GM23338 (cell line): ENCODE measurements around the gene TNS4. TPM values are rescaled to one million over a fixed set of nuclear protein-coding genes. Genes with fewer than 3 reads are reported as not detected.

Experiments
- ATAC-seq: fragments of 200-7000 bp; cut with Tn5 transposase; 3 replicates; pipeline ENCODE4 v1.9.1; 2020
- DNase-seq: peaks from one replicate; pipeline ENCODE4 v3.0.0-alpha.2; 2015; ENCODE audit warnings: low spot score
- H2AFZ ChIP-seq: fragments of 200-600 bp; sonication (generic); 2 replicates; pipeline ENCODE4 v1.8.0; 2016; ENCODE audit warnings: antibody characterized with exemption, mild to moderate bottlenecking, moderate library complexity
- H3F3A ChIP-seq: fragments of 200-600 bp; sonication (generic); replicated peaks from 2 replicates; pipeline ENCODE4 v1.8.0; 2017; ENCODE audit warnings: antibody characterized with exemption, mixed run types, low read depth
- H3K27ac ChIP-seq: fragments of 200-600 bp; sonication (generic); 2 replicates; pipeline ENCODE4 v1.6.1; 2016; ENCODE audit warnings: low read depth
- H3K27me3 ChIP-seq: fragments of 200-600 bp; sonication (generic); 2 replicates; pipeline ENCODE4 v1.8.0; 2016; ENCODE audit warnings: mild to moderate bottlenecking, mixed run types, moderate library complexity; ENCODE audit not compliant: insufficient read depth
- H3K36me3 ChIP-seq: fragments of 200-600 bp; sonication (generic); 2 replicates; pipeline ENCODE4 v1.8.0; 2016; ENCODE audit warnings: mild to moderate bottlenecking; ENCODE audit not compliant: insufficient read depth
- H3K4me1 ChIP-seq: fragments of 200-600 bp; sonication (generic); 2 replicates; pipeline ENCODE4 v1.8.0; 2016; ENCODE audit warnings: mild to moderate bottlenecking, moderate library complexity; ENCODE audit not compliant: insufficient read depth
- H3K4me2 ChIP-seq: fragments of 200-600 bp; sonication (generic); 2 replicates; pipeline ENCODE4 v1.7.1; 2017; ENCODE audit warnings: mixed run types
- H3K4me3 ChIP-seq: fragments of 200-600 bp; sonication (generic); 2 replicates; pipeline ENCODE4 v1.6.1; 2016; ENCODE audit warnings: mixed run types
- H3K79me2 ChIP-seq: fragments of 200-600 bp; sonication (generic); replicated peaks from 2 replicates; pipeline ENCODE4 v1.8.0; 2017; ENCODE audit warnings: mild to moderate bottlenecking; ENCODE audit not compliant: insufficient read depth
- H3K9me2 ChIP-seq: fragments of 200-600 bp; sonication (generic); 2 replicates; pipeline ENCODE4 v1.8.0; 2017; ENCODE audit not compliant: insufficient read depth
- H4K20me1 ChIP-seq: fragments of 200-600 bp; sonication (generic); replicated peaks from 2 replicates; pipeline ENCODE4 v1.8.0; 2017; ENCODE audit warnings: mild to moderate bottlenecking; ENCODE audit not compliant: insufficient read depth
- H3K27ac Mint-ChIP-seq: 2 replicates; pipeline ENCODE4 v1.8.0; 2020; ENCODE audit warnings: inconsistent platforms, mild to moderate bottlenecking, moderate library complexity, mixed read lengths
- H3K27me3 Mint-ChIP-seq: 3 replicates; pipeline ENCODE4 v1.8.0; 2022; ENCODE audit warnings: low read depth, mild to moderate bottlenecking, moderate library complexity, mixed read lengths, inconsistent platforms; ENCODE audit not compliant: insufficient read depth, poor library complexity
- H3K36me3 Mint-ChIP-seq: 3 replicates; pipeline ENCODE4 v1.8.0; 2021; ENCODE audit warnings: low read depth, mild to moderate bottlenecking, inconsistent platforms, moderate library complexity, mixed read lengths
- H3K4me1 Mint-ChIP-seq: 3 replicates; pipeline ENCODE4 v1.8.0; 2020; ENCODE audit warnings: mild to moderate bottlenecking, inconsistent platforms, mixed read lengths
- H3K4me3 Mint-ChIP-seq: 3 replicates; pipeline ENCODE4 v1.8.0; 2021; ENCODE audit warnings: moderate library complexity, mild to moderate bottlenecking, inconsistent platforms, mixed read lengths
- H3K9me3 Mint-ChIP-seq: 3 replicates; pipeline ENCODE4 v1.8.0; 2020; ENCODE audit warnings: moderate library complexity, mild to moderate bottlenecking, inconsistent platforms, mixed read lengths
- CREB1 ChIP-seq: fragments of 250-450 bp; sonication (Bioruptor Pico); IDR thresholded peaks from 2 replicates; pipeline ENCODE4 v1.5.0; 2020; ENCODE audit warnings: low read depth, mild to moderate bottlenecking, moderate library complexity
- EZH2phosphoT487 ChIP-seq: fragments of 200-600 bp; sonication (generic); IDR thresholded peaks from one replicate; pipeline ENCODE4 v1.8.1; 2018; ENCODE audit warnings: antibody characterized with exemption; ENCODE audit not compliant: unreplicated experiment
- JUNB ChIP-seq: IDR thresholded peaks from one replicate; pipeline ENCODE4 v1.6.1; 2016; ENCODE audit warnings: antibody characterized with exemption; ENCODE audit not compliant: unreplicated experiment
- NANOG ChIP-seq: IDR thresholded peaks from 2 replicates; pipeline ENCODE4 v1.6.1; 2016; ENCODE audit warnings: antibody characterized with exemption, borderline replicate concordance
- ZNF331 ChIP-seq: fragments of 250-450 bp; sonication (Bioruptor Pico); IDR thresholded peaks from 2 replicates; pipeline ENCODE4 v1.5.0; 2020; ENCODE audit warnings: low read depth, mild to moderate bottlenecking, moderate library complexity
- polyA plus RNA-seq: library from polyadenylated mRNA; unstranded; fragments of >200 nt; fragmentation: Nextera tagmentation; extraction: Ambion mirVana; gene quantifications from 2 replicates; pipeline ENCODE4 v1.2.1, GENCODE V29; 2016
- total RNA-seq: library from RNA; depleted of rRNA; stranded (reverse); fragments of >200 nt; shearing (Covaris generic); gene quantifications from 2 replicates; pipeline ENCODE4 v1.2.3, GENCODE V29; 2014
- TF ChIP-seq, protein P1 (sequence below): IDR thresholded peaks from 2 replicates; pipeline ENCODE4 v1.6.1; 2016; ENCODE audit warnings: antibody characterized with exemption
- TF ChIP-seq, protein P2 (sequence below), 2 experiments: fragments of 200-600 bp in 1 of 2; sonication (generic) in 1 of 2; conservative IDR thresholded peaks; 2 replicates each; pipeline versions ENCODE4 v1.5.1 to v1.6.1; 2016 to 2017; ENCODE audit warnings: antibody characterized with exemption in 2 of 2, low read depth in 2 of 2, mild to moderate bottlenecking in 2 of 2, moderate library complexity in 1 of 2
- TF ChIP-seq, protein P3 (sequence below): IDR thresholded peaks from one replicate; pipeline ENCODE4 v1.6.1; 2018; ENCODE audit warnings: antibody characterized with exemption; ENCODE audit not compliant: unreplicated experiment

The TNS4 gene
- total and polyA plus RNA-seq, 2 experiments from 2014 or later = 0.31 to 4.9 TPM

DNA sequence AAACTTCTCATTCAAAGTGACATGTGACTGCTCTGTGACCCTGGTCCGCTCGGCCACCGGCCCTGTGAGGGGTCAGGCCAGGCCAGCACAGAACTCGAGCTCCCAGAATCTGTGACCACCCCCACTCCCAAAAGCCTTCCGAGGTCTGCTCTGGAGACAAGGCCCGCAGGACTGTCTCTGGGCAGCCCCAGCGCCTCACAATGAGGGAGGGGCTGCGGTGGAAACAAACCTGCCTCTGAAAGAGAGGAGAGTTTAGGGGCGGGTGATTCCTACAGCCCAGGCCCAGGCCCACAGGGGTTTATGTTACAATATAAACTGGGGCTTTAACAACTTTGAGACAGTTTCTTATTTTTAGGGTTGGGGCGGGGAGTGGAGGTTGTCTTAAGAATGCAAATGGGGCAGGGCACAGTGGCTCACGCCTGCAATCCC, 38.3 kb downstream of the TNS4 start (continued):
- no peak for TF ChIP-seq EZH2phosphoT487
- TF ChIP-seq NANOG = no peak
- TF ChIP-seq ZNF331 = no peak
- TF ChIP-seq, protein P1, sequence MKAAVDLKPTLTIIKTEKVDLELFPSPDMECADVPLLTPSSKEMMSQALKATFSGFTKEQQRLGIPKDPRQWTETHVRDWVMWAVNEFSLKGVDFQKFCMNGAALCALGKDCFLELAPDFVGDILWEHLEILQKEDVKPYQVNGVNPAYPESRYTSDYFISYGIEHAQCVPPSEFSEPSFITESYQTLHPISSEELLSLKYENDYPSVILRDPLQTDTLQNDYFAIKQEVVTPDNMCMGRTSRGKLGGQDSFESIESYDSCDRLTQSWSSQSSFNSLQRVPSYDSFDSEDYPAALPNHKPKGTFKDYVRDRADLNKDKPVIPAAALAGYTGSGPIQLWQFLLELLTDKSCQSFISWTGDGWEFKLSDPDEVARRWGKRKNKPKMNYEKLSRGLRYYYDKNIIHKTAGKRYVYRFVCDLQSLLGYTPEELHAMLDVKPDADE = no peak
- TF ChIP-seq, protein P2, sequence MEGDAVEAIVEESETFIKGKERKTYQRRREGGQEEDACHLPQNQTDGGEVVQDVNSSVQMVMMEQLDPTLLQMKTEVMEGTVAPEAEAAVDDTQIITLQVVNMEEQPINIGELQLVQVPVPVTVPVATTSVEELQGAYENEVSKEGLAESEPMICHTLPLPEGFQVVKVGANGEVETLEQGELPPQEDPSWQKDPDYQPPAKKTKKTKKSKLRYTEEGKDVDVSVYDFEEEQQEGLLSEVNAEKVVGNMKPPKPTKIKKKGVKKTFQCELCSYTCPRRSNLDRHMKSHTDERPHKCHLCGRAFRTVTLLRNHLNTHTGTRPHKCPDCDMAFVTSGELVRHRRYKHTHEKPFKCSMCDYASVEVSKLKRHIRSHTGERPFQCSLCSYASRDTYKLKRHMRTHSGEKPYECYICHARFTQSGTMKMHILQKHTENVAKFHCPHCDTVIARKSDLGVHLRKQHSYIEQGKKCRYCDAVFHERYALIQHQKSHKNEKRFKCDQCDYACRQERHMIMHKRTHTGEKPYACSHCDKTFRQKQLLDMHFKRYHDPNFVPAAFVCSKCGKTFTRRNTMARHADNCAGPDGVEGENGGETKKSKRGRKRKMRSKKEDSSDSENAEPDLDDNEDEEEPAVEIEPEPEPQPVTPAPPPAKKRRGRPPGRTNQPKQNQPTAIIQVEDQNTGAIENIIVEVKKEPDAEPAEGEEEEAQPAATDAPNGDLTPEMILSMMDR (conservative IDR thresholded peaks at IDR 0.05; ENCODE audit: low read depth in 2 of 2) = no peak
- no peak for TF ChIP-seq CREB1
- TF ChIP-seq, protein P3, sequence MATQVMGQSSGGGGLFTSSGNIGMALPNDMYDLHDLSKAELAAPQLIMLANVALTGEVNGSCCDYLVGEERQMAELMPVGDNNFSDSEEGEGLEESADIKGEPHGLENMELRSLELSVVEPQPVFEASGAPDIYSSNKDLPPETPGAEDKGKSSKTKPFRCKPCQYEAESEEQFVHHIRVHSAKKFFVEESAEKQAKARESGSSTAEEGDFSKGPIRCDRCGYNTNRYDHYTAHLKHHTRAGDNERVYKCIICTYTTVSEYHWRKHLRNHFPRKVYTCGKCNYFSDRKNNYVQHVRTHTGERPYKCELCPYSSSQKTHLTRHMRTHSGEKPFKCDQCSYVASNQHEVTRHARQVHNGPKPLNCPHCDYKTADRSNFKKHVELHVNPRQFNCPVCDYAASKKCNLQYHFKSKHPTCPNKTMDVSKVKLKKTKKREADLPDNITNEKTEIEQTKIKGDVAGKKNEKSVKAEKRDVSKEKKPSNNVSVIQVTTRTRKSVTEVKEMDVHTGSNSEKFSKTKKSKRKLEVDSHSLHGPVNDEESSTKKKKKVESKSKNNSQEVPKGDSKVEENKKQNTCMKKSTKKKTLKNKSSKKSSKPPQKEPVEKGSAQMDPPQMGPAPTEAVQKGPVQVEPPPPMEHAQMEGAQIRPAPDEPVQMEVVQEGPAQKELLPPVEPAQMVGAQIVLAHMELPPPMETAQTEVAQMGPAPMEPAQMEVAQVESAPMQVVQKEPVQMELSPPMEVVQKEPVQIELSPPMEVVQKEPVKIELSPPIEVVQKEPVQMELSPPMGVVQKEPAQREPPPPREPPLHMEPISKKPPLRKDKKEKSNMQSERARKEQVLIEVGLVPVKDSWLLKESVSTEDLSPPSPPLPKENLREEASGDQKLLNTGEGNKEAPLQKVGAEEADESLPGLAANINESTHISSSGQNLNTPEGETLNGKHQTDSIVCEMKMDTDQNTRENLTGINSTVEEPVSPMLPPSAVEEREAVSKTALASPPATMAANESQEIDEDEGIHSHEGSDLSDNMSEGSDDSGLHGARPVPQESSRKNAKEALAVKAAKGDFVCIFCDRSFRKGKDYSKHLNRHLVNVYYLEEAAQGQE = no peak

DNA sequence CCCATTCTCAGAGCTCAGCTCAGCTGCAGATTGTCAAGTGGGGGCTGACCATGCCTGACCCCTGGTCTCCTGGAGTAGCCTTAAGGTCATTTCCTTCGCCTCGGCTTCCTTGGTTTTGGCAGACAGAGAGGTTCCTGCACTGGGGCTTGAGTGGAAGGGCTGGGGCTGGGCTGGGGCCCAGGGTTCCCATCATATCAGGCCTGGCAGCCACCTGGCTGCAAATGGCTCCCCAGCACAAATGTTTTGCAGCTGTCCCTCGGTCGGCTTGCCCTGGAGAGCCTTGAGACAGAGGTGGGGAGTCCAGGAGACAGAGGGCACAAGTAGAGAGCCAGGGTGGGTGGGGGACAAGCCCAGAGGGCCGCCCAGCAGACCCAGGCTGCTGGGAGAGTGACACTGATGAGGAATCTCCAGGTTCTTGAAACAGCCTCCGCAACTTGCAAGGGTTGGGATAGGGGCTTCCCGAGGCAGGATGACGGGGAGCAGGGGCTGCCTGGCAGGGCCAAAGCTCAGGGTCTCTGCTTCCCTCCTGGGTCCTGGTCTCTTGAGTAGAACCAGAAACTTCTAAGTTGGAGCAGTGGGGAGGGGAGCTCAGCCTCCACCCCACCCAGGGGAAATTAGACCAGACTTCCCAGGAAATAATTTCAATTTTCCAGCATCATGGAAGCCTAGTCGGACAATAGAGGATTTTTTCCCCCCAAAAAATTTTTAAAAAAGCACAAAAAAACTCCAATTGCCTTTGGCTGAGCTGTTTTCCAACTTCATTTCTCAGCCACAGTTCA, 38.9 kb downstream of the TNS4 start:
- no peaks in the 10 kb centered on the region for H3K9me2 ChIP-seq
- no peaks in the 10 kb centered on the region for H3K36me3 ChIP-seq
- no peak overlapping the region for H3K4me3 ChIP-seq
- no peak overlapping the region; the same call in 2 of the 3 replicates for H3K4me3 Mint-ChIP-seq
- DNase-seq = no peak
- H3K27ac ChIP-seq = peak overlapping the region; percentile 78
- 0 out of 2 replicates have a peak, but pooled peaks cover 6% of the 10 kb centered on the region for H3F3A ChIP-seq
- H3K79me2 ChIP-seq = no peaks in the 10 kb centered on the region
- peak overlapping the region; percentile 78 for H3K27ac Mint-ChIP-seq
- H3K4me1 ChIP-seq = peaks cover 39% of the 10 kb centered on the region
- H3K4me2 ChIP-seq = 0 out of 2 replicates have a peak overlapping the region, but pooled peaks have one; percentile 20
- H2AFZ ChIP-seq = no peak overlapping the region
- no peaks in the 10 kb centered on the region for H3K27me3 ChIP-seq
- H3K27me3 Mint-ChIP-seq = peaks cover 32% of the 10 kb centered on the region
- H3K36me3 Mint-ChIP-seq = peaks cover 4% of the 10 kb centered on the region; the same call in 2 of the 3 replicates
- H3K9me3 Mint-ChIP-seq = peaks cover 3% of the 10 kb centered on the region; the same call in 2 of the 3 replicates
- H3K4me1 Mint-ChIP-seq = peaks cover 56% of the 10 kb centered on the region
- H4K20me1 ChIP-seq = no peaks in the 10 kb centered on the region
- peak; percentile 8 for ATAC-seq
- TF ChIP-seq, protein P2 (conservative IDR thresholded peaks at IDR 0.05; ENCODE audit: low read depth in 2 of 2) = no peak
- TF ChIP-seq CREB1 (no peak), EZH2phosphoT487 (no peak), NANOG (no peak), ZNF331 (no peak), JUNB (no peak)
